Measurements from ENCODE around the gene PDS5A. TPM values are rescaled to one million over a fixed set of nuclear protein-coding genes. Genes with fewer than 3 reads are reported as not detected.

PDS5A gene
- total and polyA plus RNA-seq, 9 of the 15 experiments (the other 6 are each of a cell fraction or from before 2014, with no cell fraction given), result 16.4 to 85.4 (median 70.0) TPM

DNA sequence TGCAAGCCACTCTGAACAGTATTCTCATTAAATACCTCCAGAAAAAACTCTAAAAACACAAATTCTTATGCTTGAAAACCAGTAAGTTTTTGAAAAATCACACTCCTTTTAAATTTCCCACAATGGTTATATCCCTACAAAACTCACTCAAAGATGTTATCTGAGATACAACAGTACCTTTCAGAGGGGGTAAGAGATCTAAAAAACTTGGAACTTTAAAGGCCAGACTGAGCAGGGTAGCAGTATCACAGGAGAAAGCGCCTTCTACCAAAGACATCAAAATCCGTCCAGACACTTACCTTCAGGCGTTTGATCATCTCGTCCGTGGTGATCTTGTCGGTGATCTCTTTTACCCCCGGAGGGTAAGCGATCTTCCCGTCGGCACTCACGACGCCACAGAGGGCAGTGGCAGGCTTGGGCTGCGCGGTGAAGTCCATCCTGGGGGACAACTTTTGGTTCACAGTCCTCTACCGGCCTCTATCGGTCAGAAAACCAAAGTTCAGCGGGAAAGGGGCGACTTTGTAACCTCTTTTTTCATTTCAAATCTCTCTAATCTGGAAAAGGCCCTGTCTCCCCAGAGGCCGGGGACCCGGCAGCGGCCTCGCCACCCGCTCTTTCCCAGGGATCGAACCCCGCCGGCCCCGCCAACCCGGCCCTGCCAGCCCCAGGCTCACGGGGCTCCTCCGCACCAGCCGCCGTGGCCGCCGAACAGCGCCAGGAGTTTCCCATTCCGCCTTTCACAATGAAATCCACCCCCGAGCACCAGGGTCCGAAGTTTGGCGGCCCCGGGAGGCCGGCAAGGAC is 1.4 kb downstream of the PDS5A start (continued):
- no peak for TF ChIP-seq SETDB1 (IDR thresholded peaks at IDR 0.05; ENCODE audit: low read length)
- TF ChIP-seq CHCHD3 (CRISPR knock-in tag; IDR thresholded peaks at IDR 0.05), result no peak
- TF ChIP-seq, protein P1, sequence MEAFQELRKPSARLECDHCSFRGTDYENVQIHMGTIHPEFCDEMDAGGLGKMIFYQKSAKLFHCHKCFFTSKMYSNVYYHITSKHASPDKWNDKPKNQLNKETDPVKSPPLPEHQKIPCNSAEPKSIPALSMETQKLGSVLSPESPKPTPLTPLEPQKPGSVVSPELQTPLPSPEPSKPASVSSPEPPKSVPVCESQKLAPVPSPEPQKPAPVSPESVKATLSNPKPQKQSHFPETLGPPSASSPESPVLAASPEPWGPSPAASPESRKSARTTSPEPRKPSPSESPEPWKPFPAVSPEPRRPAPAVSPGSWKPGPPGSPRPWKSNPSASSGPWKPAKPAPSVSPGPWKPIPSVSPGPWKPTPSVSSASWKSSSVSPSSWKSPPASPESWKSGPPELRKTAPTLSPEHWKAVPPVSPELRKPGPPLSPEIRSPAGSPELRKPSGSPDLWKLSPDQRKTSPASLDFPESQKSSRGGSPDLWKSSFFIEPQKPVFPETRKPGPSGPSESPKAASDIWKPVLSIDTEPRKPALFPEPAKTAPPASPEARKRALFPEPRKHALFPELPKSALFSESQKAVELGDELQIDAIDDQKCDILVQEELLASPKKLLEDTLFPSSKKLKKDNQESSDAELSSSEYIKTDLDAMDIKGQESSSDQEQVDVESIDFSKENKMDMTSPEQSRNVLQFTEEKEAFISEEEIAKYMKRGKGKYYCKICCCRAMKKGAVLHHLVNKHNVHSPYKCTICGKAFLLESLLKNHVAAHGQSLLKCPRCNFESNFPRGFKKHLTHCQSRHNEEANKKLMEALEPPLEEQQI (IDR thresholded peaks at IDR 0.05), result no peak
- TF ChIP-seq, protein P2, sequence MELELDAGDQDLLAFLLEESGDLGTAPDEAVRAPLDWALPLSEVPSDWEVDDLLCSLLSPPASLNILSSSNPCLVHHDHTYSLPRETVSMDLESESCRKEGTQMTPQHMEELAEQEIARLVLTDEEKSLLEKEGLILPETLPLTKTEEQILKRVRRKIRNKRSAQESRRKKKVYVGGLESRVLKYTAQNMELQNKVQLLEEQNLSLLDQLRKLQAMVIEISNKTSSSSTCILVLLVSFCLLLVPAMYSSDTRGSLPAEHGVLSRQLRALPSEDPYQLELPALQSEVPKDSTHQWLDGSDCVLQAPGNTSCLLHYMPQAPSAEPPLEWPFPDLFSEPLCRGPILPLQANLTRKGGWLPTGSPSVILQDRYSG (tag; conservative IDR thresholded peaks at IDR 0.05; ENCODE audit: low read depth), result no peak
- TF ChIP-seq RBM15 (IDR thresholded peaks at IDR 0.05; ENCODE audit: insufficient read depth, low read length), result no peak
- TF ChIP-seq NRF1 (conservative IDR thresholded peaks at IDR 0.05 in 1 of 2, IDR thresholded peaks at IDR 0.05 in 1 of 2), result peak; percentile 66 to 78
- TF ChIP-seq, protein P3, sequence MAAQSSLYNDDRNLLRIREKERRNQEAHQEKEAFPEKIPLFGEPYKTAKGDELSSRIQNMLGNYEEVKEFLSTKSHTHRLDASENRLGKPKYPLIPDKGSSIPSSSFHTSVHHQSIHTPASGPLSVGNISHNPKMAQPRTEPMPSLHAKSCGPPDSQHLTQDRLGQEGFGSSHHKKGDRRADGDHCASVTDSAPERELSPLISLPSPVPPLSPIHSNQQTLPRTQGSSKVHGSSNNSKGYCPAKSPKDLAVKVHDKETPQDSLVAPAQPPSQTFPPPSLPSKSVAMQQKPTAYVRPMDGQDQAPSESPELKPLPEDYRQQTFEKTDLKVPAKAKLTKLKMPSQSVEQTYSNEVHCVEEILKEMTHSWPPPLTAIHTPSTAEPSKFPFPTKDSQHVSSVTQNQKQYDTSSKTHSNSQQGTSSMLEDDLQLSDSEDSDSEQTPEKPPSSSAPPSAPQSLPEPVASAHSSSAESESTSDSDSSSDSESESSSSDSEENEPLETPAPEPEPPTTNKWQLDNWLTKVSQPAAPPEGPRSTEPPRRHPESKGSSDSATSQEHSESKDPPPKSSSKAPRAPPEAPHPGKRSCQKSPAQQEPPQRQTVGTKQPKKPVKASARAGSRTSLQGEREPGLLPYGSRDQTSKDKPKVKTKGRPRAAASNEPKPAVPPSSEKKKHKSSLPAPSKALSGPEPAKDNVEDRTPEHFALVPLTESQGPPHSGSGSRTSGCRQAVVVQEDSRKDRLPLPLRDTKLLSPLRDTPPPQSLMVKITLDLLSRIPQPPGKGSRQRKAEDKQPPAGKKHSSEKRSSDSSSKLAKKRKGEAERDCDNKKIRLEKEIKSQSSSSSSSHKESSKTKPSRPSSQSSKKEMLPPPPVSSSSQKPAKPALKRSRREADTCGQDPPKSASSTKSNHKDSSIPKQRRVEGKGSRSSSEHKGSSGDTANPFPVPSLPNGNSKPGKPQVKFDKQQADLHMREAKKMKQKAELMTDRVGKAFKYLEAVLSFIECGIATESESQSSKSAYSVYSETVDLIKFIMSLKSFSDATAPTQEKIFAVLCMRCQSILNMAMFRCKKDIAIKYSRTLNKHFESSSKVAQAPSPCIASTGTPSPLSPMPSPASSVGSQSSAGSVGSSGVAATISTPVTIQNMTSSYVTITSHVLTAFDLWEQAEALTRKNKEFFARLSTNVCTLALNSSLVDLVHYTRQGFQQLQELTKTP (IDR thresholded peaks at IDR 0.05; ENCODE audit: low read depth in 1 of 2, partially characterized antibody in 2 of 2), result no peak
- no peak for TF ChIP-seq SRSF1 (IDR thresholded peaks at IDR 0.05; ENCODE audit: low read depth, low read length)
- TF ChIP-seq YY1 (IDR thresholded peaks at IDR 0.05; ENCODE audit: borderline replicate concordance in 1 of 3, control insufficient read depth in 1 of 3, extremely low read depth in 1 of 3, insufficient read depth in 3 of 3, insufficient read length in 1 of 3, insufficient replicate concordance in 2 of 3, low read depth in 1 of 3, low read length in 2 of 3), result no peak
- TF ChIP-seq NFE2L1 (tag; IDR thresholded peaks at IDR 0.05; ENCODE audit: borderline replicate concordance, low read depth), result no peak
- no peak for TF ChIP-seq CBFA2T3 (IDR thresholded peaks at IDR 0.05)
- no peak for TF ChIP-seq ILK (tag; IDR thresholded peaks at IDR 0.05; ENCODE audit: borderline replicate concordance, low read depth)
- TF ChIP-seq, protein P4, sequence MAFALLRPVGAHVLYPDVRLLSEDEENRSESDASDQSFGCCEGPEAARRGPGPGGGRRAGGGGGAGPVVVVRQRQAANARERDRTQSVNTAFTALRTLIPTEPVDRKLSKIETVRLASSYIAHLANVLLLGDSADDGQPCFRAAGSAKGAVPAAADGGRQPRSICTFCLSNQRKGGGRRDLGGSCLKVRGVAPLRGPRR (CRISPR knock-in tag; IDR thresholded peaks at IDR 0.05), result no peak
- no peak for TF ChIP-seq C11orf30 (IDR thresholded peaks at IDR 0.05; ENCODE audit: low read depth)
- no peak for TF ChIP-seq MIER1 (IDR thresholded peaks at IDR 0.05; ENCODE audit: low read depth)
- TF ChIP-seq FOXK1 (CRISPR knock-in tag; IDR thresholded peaks at IDR 0.05; ENCODE audit: borderline replicate concordance), result no peak
- no peak for TF ChIP-seq TCF3 (CRISPR knock-in tag; IDR thresholded peaks at IDR 0.05)
- no peak for TF ChIP-seq SRSF7 (optimal IDR thresholded peaks at IDR 0.05; ENCODE audit: low read depth, low read length)
- no peak for TF ChIP-seq TCF7L2 (IDR thresholded peaks at IDR 0.05; ENCODE audit: low read depth, low read length)

Measured in K562 (cell line).